ENCODE data around the gene TNFSF18.

GRCh38 chr1:173063171-173063570 lies 12.4 kb upstream of the TNFSF18 start:
- TF ChIP-seq, protein P1, sequence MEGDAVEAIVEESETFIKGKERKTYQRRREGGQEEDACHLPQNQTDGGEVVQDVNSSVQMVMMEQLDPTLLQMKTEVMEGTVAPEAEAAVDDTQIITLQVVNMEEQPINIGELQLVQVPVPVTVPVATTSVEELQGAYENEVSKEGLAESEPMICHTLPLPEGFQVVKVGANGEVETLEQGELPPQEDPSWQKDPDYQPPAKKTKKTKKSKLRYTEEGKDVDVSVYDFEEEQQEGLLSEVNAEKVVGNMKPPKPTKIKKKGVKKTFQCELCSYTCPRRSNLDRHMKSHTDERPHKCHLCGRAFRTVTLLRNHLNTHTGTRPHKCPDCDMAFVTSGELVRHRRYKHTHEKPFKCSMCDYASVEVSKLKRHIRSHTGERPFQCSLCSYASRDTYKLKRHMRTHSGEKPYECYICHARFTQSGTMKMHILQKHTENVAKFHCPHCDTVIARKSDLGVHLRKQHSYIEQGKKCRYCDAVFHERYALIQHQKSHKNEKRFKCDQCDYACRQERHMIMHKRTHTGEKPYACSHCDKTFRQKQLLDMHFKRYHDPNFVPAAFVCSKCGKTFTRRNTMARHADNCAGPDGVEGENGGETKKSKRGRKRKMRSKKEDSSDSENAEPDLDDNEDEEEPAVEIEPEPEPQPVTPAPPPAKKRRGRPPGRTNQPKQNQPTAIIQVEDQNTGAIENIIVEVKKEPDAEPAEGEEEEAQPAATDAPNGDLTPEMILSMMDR (conservative IDR thresholded peaks at IDR 0.05; ENCODE audit: low read depth, low read length) = no peak
- no peak for TF ChIP-seq EZH2 (IDR thresholded peaks at IDR 0.05; ENCODE audit: borderline replicate concordance, low read depth, low read length, poor library complexity, severe bottlenecking)
